Activated CD8-positive, alpha-beta memory T cell treated with anti-CD3 and anti-CD28 coated beads for 36 hours (primary cell): ENCODE data around the gene LRRC45. TPM values are rescaled to one million over a fixed set of nuclear protein-coding genes. Genes with fewer than 3 reads are reported as not detected.

Source experiments
- CTCF ChIA-PET: fragments of 350-600 bp; sonication (Branson Sonifier 250); formaldehyde crosslinking; loops from one replicate; lab custom pipeline; 2021; ENCODE audit warnings: antibody characterized with exemption; lab: Charles Lee
- POLR2A ChIA-PET: fragments of 350-600 bp; sonication (Branson Sonifier 250); formaldehyde crosslinking; loops from one replicate; lab custom pipeline; 2021; ENCODE audit warnings: antibody characterized with exemption; lab: Charles Lee
- total RNA-seq, 2 experiments: library from RNA; stranded (reverse); gene quantifications; one replicate each; pipeline ENCODE4 v1.2.3, GENCODE V29; 2021

Gene LRRC45
- total RNA-seq, 2 experiments from 2014 or later: 30.2 to 31.3 TPM

DNA sequence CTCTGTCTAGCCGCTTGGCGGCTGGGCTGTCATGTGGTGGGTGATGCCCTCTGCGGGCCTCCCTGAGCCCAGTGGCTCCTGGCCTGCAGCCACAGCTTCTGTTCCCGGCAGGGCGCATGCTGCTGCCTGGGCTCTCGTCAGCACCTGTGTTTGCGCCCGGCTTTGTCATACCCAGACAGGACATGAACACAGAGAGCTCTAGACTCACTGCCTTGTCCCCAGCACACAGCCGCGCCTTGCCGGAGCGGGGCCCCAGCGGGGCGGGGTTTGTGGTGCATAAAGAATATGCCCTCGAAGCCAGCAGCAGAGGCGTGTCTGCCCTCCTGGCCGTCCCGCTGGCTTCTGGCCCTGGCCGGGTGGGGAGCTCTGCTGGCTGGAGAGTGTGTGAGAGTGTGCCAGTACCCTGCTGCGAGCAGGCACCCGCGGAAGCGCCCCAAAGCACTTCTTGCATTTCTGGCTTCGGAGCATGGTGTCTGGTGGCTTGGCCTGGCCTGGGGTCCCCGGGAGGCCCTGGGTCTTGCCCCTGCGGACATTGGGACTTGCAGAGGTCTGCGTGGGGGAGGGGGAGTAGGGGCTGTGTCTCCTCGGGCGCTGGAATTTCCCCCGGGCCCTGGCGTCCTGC lies 31.3 kb upstream of the LRRC45 start:
- POLR2A ChIA-PET: interaction anchor here (0.5 kb wide), 1 partner anchor 17 kb away, joined by 3 read pairs; no protein-coding TSS in a partner anchor
- CTCF ChIA-PET: interaction anchor here (1.5 kb wide), 1 partner anchor 38 kb away, joined by 4 read pairs; no protein-coding TSS in a partner anchor

DNA sequence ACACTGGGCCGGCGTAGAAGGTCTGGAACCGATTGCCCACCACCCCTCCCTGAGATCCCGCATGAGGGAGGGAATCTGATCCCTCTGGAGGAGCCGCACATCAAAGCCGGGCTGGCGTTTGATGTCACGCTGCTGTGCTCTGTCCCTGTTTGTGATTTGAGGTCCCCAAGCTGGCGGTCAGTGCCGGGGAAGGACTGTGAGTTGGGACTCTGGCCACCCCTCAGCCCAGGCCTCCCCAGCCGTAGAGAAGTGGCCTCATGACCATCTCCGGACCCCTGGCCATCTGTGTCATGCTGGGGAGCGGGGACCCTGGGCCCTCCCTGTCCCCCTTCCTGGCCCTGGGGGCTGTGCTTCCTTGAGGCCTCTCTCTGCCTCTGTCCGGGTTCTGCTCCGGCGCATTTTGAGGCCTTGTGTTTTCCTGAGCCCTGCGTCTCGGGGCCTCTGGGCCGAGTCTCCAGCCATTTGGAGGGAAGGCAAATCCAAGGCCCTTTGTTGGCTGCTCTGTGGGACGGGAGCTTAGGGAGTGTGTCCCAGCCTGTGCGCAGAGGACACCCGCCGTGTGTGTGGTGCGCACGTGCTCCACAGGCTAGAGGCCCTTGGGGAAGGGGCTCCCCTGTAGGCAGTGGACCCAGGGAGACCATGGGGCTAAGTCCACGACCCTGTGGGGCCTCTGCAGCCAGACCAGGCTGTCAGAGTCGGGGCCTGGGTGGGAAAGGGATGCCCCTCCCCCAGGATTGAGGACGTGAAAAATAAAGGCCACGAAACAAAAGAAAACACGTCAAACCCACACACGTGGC lies 30.6 kb upstream of the LRRC45 start:
- CTCF ChIA-PET: interaction anchor here (1.5 kb wide), 1 partner anchor 38 kb away, joined by 4 read pairs; no protein-coding TSS in a partner anchor
- POLR2A ChIA-PET: no interaction called here

DNA sequence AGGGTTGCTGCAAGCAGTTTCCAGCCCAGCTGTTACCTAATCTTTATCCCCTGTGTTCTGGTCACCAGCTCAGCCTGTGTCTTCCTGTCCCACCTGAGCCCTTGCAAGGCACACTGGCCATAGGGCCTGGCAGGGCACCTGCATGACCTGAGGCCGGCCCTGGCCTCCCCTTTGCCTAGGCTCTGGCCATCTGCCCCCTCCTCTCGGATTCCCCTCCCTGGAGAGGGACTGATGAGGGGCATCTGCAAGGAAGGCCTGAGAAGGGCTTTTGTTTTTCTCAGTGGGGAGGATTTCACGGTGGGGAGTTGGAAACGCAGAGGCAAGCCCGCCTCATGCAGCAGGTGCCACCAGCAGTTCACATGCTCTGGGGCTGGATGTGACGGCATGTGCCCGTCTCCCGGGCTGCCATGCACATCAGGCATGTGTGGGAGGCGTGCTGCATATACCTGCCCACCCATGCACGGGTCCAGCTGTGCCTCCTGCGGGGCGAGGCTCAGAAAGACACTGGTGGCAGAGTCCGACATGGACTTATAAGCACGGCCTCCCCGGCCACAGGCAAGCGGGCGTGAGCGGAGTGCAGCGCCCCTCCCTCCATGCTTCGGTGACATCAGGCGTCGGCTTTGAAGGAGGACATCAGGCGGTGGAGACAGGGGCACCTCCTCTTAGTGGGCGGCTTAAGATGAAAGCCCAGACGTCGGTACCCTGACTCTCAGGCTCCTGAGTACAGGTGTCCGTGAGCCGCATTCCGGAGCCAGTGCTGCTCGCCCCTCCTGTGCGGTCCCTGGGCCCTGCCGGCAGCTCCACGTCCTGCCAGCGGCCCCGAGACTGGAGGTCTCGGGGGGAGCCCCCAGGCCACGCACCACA lies 29.1 kb upstream of the LRRC45 start:
- CTCF ChIA-PET: no interaction called here
- POLR2A ChIA-PET: no interaction called here

DNA sequence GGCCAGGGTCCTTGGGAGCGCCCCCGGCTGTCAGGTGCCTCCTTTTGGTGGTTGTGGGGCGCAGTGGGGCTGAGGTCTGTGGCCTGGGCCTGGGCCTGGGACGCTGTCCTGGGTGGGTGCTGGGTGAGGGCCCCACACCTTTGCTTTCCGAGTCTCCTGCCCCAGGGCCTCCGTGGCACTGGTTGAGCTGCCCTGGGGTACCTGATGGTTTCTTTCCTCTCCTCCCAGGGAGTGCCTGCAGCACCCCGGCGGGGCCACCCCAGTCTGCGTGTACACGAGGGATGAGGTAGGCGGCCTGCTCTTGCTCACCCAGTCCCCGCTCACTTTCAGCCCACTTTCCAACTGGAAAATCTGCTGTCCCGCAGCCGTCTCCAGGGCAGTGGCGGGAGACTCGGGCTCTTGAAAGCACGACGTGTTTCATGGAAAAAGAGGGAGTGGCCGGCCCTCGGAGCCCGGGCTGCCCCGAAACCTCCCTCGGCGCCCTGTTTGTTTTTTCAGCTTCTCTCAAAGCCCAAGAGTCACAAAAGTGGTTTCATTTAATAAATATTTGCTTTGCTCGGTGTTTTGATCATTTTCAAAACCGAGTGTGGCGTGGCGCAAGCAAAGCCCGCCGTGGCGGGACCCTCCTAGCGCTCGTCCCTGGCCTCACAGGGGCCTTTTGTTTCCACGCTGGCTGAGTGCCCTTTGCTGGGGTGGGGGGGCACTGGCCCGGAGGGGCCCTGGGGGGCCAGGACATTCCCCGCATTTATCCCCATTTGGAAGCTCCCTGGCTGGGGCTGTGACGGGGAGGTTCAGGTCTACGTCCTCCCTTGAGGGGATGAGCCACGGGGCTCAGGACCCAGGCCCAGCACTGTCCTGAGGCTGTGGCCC lies 28.3 kb upstream of the LRRC45 start:
- ChIA-PET CTCF (interaction anchor here (0.8 kb wide), 1 partner anchor 15 kb away, joined by 3 read pairs; no protein-coding TSS in a partner anchor), POLR2A (no interaction called here)

DNA sequence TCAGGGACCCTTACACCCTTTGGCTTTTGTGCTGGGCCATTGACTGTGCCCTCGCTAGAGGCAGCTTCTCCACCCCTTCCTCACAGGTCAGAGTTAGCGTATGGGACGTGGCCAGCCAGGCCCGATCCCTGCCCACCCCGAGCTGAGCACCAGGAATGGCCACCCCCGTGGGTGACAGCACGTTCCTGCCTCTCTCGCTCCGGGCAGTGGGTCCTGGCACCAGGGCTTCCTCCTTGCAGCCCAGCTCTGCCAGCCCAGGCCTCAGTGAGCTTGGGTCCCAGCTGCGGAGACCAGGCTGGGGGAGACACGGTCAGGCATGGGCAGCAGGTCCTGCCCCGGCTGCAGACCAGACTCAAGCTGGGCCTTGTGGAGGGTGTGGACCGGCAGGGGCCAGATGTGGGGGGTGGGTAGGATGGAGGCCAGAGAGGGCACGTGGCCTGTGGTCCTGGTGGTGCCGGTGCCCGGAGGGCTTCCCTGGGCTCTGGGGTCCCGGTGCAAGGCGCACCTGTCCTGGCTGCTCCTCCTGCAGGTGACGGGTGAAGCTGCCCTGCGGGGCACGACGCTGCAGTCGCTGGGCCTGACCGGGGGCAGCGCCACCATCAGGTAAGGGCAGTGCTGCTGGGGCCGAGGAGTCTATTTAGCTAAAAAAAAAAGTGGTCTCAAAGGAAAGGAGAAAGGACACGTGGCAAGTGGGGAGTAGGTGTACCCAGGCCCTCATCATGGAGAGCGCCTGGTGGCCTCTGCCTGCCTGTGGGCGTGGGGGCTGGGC lies 27.5 kb upstream of the LRRC45 start:
- ChIA-PET POLR2A (no interaction called here), CTCF (interaction anchor here (0.8 kb wide), 1 partner anchor 14 kb away, joined by 3 read pairs; no protein-coding TSS in a partner anchor)

DNA sequence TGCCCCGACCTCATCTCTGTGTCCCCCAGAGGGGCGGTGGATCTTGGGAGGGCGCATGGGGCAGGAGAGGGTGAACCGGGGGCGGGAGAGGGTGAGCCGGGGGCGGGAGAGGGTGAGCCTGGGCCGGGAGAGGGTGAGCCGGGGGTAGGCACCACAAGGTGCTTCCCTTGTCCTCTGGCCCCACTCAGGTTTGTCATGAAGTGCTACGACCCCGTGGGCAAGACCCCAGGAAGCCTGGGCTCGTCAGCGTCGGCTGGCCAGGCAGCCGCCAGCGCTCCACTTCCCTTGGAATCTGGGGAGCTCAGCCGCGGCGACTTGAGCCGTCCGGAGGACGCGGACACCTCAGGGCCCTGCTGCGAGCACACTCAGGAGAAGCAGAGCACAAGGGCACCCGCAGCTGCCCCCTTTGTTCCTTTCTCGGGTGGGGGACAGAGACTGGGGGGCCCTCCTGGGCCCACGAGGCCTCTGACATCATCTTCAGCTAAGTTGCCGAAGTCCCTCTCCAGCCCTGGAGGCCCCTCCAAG lies 26.8 kb upstream of the LRRC45 start:
- ChIA-PET POLR2A (no interaction called here), CTCF (interaction anchor here (0.7 kb wide), 1 partner anchor 25 kb away, joined by 3 read pairs; no protein-coding TSS in a partner anchor)

DNA sequence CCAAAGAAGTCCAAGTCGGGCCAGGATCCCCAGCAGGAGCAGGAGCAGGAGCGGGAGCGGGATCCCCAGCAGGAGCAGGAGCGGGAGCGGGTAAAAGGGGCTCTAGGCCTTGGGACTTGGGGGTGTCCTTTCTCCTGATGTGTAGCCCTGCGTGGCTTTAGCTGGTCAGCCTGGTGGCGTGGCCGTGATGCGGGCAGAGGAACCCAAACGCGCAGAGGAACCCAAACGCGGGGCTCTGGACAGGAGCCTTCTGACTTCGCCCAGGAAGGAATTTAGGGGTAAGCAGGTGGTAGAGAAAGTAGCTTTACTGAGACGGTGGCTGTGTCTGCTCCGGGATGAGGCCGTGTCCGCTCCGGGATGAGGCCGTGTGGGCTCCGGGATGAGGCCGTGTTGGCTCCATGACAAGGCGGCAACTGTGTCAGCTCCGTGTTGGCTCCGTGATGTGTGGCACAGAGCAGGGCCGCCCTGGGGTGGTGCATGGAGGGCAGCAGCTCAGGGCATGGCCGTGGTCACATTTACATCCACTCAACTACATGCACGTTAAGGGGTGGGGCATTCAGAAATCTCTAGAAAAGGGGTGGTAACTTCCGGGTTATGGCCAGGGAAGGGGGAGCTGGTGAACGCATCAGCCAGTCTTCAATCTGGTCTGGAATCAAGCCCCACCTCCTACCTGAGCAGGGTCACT lies 26.2 kb upstream of the LRRC45 start:
- CTCF ChIA-PET: interaction anchor here (0.7 kb wide), 2 partner anchors 24 to 241 kb away, joined by 3 read pairs; no protein-coding TSS in a partner anchor
- POLR2A ChIA-PET: interaction anchor here (0.6 kb wide), 1 partner anchor 881 kb away, joined by 3 read pairs; no protein-coding TSS in a partner anchor

DNA sequence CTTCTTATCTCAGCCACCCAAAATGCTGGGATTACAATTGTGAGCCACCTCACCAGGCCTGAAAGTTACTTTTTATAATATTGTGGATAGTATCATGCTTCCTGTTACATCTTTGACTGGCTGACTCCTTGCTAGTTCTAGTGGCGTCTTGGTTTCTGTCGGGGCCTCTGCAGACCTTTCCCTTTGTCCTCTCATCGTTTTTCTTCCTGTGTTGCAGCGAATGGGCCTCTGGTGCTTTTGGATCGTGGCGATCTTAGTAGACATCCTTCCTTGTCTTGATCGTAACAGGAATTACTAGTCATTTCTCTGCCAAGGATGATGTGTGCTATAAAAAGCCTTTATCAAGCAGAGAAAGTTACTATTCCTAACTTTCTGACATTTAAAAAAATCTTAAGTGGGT lies 24.9 kb upstream of the LRRC45 start:
- CTCF ChIA-PET: no interaction called here
- POLR2A ChIA-PET: interaction anchor here (0.7 kb wide), 1 partner anchor 66 kb away, joined by 4 read pairs; no protein-coding TSS in a partner anchor

DNA sequence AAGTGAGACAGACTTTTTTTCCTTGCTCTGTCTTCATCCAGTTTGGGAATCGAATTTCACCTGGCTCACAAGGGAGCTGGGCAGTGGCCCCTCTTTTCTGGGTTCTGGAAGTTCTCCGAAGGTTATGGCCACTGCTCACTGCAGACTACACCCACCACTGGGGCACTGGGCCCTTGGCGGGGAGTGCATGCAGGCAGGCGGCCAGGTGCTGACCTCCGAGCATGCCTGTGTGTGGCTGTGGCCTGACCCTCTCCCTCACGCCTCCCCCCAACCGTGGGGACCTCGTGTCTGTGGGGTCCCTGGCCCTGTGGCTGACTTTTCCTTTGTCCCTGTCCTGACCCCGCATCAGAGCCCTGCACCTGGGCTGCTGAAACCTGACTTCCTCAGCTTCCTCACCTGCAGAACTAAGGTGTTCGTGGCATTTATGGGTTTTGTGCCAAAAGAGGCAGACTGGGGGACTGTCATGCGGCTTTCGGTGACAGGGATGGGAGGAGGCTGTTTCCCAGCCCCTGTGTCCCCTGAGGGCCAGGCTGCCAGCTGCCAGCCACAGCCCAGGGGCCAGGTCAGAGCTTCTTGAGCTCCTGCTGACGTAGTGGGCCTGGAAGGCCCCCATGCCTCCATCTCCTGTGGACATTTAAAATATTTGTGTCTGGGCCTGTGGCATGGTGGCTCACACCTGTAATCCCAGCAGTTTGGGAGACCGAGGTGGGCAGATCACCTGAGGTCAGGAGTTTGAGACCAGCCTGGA lies 24.2 kb upstream of the LRRC45 start:
- POLR2A ChIA-PET: no interaction called here
- CTCF ChIA-PET: no interaction called here

DNA sequence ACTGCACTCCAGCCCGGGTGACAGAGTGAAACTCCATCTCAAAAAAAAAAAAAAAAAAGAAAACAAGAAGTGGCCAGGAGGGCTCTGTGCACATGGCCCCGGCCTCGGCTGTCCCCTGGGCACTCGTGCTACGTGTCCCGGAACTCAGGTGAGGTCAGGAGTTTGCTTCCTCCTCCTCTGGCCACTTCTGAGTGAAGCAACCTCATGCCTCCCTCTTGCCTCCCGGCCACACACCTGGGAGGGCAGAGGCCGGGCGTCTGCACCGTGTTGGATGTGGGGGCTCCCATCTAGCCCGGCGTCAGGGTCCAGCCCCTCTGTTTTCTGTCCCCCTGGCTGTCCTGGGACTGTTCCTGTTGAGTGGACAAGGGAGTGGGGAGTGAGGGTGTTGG lies 23.5 kb upstream of the LRRC45 start:
- ChIA-PET CTCF (no interaction called here), POLR2A (no interaction called here)

DNA sequence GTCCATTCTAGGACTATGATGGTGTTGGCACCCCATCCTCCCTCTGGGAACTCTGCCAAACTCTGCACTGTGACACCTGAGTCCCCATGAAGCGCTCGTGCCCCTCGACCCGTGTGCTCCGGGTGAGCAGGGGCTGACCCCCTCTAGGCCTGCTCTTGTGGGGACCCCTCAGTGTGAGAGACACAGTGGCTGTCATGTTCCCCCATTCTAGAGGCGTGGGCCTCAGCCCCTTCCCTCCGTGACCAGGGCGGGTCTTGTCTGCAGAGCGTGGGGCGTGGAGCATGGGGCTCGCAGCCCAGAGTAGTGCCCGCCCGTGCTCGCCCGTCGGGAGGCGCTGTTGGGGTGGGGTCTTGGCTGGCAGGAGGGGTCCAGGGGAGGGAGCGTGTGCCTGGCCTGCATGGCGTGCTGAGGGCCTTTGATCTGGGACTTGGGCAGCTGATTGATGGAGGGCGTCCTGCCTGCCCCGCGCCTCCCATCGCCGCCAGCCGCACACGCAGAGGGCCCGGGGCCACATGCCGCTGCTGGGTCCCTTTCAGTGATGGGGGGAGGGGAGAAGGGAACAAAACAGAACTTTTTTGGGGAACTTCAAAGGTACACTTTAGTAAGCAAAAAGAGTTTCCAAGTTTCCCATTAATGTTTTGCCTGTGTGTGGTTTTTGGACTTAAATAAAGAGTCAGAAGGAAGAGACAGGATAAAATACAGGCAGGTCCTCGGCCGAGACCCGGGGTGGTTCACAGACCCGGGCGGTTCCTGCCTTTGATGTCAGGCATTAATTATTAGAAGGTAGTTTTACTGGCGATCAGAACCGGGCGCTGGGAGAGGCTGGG lies 22.9 kb upstream of the LRRC45 start:
- ChIA-PET CTCF (no interaction called here), POLR2A (no interaction called here)

DNA sequence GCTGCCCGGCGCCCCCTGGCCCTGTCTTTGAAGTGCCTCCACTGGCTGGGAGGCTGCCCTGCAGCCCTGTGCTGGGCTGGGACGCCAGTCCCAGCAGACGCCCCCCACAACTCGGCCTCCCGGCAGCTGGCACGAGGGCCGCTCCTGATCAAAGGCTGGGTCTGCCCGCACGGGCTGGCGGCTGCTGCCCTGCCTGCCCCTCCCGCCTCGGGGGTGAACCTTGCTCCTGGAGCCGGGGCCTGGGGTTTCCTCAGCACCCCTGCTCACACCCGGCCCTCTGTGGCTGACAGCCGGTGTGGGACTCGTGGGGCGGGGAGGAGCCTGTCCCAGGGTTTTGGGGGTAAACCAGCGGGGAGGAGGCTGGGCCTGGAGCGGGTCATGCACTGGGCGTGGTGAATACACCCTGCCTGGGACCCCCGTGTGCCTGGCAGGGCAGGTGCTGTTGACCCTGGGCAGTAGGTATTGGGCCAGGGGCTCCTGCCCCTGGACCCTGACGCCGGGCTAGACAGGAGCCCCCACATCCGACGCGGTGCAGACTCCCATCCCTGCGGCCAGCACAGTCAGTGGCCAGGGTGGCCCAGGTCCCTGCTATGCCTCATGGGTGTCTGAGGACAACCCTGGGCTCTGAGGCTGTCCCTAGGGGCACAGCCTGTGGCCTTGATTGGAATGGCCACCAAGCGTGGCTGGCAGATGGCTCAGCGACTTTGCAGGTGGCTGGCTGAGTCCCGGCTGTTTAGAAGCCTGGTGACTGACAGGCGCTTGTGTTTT lies 22.1 kb upstream of the LRRC45 start:
- POLR2A ChIA-PET: no interaction called here
- CTCF ChIA-PET: no interaction called here

DNA sequence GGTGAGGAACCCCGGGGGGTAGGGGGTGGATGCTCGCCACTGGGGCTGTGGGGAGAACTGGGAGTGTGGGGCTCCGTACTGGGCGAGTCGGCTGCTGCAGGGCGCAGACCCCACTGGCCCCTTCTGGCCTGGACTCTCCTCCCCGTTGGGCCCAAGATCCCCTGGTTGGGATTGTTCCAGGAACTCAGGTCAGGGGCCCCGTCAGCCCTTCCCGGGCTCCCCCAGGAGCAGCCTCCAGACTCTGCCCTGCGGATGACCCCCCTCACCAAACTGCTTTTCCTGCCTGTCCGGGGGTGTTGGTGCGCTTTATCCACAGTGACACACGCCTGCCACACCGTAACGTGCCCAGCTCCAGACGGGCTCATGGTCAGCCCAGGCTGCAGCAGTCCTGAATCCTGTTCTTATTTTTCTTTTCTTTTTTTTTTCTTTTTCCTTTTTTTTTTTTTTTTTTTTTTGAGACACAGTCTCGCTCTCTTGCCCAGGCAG lies 21.5 kb upstream of the LRRC45 start:
- CTCF ChIA-PET: no interaction called here
- POLR2A ChIA-PET: no interaction called here
